Subcutaneous abdominal adipose tissue (tissue), 5 donors: Measurements from ENCODE around the gene UGT2B7.

ENCODE experiments used
- H3K27ac ChIP-seq: one replicate; pipeline ENCODE4 v1.7.0; 2013; ENCODE audit warnings: low read depth, mild to moderate bottlenecking, inconsistent platforms, low read length, moderate library complexity
- H3K27me3 ChIP-seq, 5 donors: one replicate each; pipeline ENCODE4 v1.7.0; 2013; ENCODE audit warnings: low read length in 5 of 5, inconsistent platforms in 1 of 5; ENCODE audit not compliant: control insufficient read depth in 5 of 5, insufficient read depth in 4 of 5
- H3K36me3 ChIP-seq, 5 donors: one replicate each; pipeline ENCODE4 v1.7.0; 2013; ENCODE audit warnings: low read length in 5 of 5; ENCODE audit not compliant: control insufficient read depth in 5 of 5, insufficient read depth in 5 of 5
- H3K4me1 ChIP-seq, 5 donors: one replicate each; pipeline ENCODE4 v1.7.0; 2013; ENCODE audit warnings: low read length in 5 of 5, mild to moderate bottlenecking in 3 of 5, moderate library complexity in 1 of 5; ENCODE audit not compliant: control insufficient read depth in 5 of 5, insufficient read depth in 5 of 5
- H3K4me3 ChIP-seq, 5 donors: one replicate each; pipeline ENCODE4 v1.7.0; 2013; ENCODE audit warnings: low read length in 5 of 5, low read depth in 1 of 5
- H3K9ac ChIP-seq, 5 donors: one replicate each; pipeline ENCODE4 v1.7.0; 2013; ENCODE audit warnings: low read length in 5 of 5, mild to moderate bottlenecking in 4 of 5, moderate library complexity in 3 of 5
- H3K9me3 ChIP-seq, 5 donors: one replicate each; pipeline ENCODE4 v1.7.0; 2013; ENCODE audit warnings: low read length in 5 of 5; ENCODE audit not compliant: control insufficient read depth in 5 of 5
- donor health status: healthy.
- donor health status: healthy.
- donor health status: healthy.
- donor health status: healthy.
- donor health status: healthy.

The UGT2B7 gene

DNA sequence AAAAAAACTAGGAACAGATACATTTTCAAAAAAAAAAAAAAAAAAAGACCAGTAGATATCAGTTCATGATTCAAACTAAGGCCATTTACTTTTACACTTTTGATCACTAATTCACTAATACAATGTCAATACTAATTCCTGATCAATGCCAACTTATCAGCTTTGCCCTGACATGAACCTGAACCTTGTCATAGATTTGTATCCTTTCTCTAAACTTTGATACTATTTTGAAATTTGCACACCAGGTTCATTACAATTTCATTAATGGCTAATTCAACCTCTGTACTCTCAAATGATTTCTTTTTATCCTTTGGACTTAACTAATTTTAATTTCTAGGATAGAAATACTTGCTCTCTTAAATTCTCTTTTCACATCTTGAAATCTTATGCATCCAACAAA is 37.7 kb downstream of the UGT2B7 start:
- Histone ChIP-seq H3K27me3 (no peaks in the 10 kb centered on the region), H3K4me1 (no peaks in the 10 kb centered on the region), H3K9me3 (peaks cover 0 to 2% (median 0%) of the 10 kb centered on the region in 5 donors), H3K36me3 (no peaks in the 10 kb centered on the region), H3K4me3 (no peak overlapping the region), H3K9ac (no peak overlapping the region), H3K27ac (no peak overlapping the region)

DNA sequence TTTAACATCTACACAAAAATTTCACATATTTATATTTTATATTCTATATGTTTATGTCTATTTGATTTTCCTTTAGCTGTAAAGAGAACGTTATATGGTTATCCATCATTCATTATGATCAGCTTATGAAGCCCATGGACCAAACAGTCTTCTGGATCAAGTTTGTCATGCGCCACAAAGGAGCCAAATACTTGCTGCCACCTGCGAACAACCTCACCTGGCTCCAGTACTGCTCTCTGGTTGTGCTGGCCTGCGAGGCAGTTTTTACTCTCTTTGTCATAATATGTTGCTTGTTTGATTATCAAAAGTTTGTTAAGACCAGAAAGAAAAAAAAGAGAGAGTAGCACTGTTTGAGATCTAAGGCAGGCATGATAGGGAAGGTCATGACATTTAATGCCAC is 38.2 kb downstream of the UGT2B7 start:
- Histone ChIP-seq H3K4me1 (no peaks in the 10 kb centered on the region), H3K9ac (no peak overlapping the region), H3K27ac (no peak overlapping the region), H3K36me3 (no peaks in the 10 kb centered on the region), H3K4me3 (no peak overlapping the region), H3K27me3 (no peaks in the 10 kb centered on the region), H3K9me3 (no peaks in the 10 kb centered on the region)

DNA sequence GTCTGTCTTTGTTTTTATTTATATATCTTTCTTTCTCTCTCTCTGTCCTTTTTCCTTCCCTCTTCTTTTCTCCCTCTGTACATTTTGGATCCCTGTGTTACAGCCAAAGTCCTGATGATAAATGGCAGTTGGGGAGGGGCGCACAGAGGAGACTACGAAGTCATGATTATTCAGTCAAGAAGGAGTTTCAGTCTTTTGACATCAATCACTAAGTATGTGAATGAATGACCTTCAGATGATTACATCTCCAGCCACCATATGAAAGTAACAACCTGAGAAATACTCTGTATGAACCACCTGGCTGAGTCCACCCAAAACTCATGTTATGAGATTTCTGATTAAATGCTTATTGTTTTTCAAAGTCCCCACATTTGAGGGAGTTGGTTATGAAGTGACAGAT is 45.0 kb downstream of the UGT2B7 start:
- Histone ChIP-seq H3K9ac (no peak overlapping the region), H3K27me3 (no peaks in the 10 kb centered on the region), H3K4me3 (no peak overlapping the region), H3K9me3 (no peaks in the 10 kb centered on the region), H3K27ac (no peak overlapping the region), H3K4me1 (no peaks in the 10 kb centered on the region), H3K36me3 (no peaks in the 10 kb centered on the region)

DNA sequence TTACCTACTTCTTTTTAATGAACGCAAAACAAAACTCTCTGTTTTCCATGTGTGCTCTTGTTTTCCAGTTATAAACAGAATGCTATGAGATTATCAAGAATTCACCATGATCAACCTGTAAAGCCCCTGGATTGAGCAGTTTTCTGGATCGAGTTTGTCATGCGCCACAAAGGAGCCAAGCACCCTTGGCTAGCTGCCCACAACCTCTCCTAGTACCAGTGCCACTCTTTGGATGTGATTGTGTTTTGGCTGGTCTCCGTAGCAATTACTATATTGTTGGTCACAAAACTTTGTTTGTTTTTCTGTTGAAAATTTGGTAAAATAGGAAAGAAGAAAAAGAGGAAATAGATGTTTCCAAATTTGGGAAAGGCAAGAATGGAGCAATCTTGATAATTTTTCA is 51.1 kb downstream of the UGT2B7 start:
- Histone ChIP-seq H3K27ac (no peak overlapping the region), H3K9me3 (no peaks in the 10 kb centered on the region), H3K36me3 (no peaks in the 10 kb centered on the region), H3K4me1 (no peaks in the 10 kb centered on the region), H3K27me3 (no peaks in the 10 kb centered on the region), H3K4me3 (no peak overlapping the region), H3K9ac (no peak overlapping the region)

DNA sequence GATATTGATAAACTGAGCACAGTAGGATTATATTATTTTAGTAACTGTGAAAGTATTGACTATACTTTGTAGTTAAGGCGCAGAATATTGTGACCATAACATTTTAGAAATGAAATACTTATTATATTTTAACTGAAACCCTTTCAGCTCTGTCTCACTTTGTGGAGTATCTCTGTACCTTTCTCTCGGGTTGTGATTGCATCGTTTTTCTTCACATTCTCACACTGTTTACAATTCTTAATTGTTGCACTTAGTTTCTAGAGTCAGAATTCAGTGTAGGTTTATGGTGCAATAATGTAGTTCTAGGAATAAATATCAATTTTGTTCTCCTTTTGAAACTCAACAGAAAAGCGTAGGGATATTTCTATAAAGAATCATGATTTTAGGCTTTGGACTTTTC is 57.7 kb downstream of the UGT2B7 start:
- no peaks in the 10 kb centered on the region for H3K36me3 ChIP-seq
- H3K4me3 ChIP-seq: no peak overlapping the region
- H3K27me3 ChIP-seq: no peaks in the 10 kb centered on the region
- no peaks in the 10 kb centered on the region for H3K9me3 ChIP-seq
- H3K4me1 ChIP-seq: no peaks in the 10 kb centered on the region
- no peak overlapping the region for H3K27ac ChIP-seq
- H3K9ac ChIP-seq: no peak overlapping the region

DNA sequence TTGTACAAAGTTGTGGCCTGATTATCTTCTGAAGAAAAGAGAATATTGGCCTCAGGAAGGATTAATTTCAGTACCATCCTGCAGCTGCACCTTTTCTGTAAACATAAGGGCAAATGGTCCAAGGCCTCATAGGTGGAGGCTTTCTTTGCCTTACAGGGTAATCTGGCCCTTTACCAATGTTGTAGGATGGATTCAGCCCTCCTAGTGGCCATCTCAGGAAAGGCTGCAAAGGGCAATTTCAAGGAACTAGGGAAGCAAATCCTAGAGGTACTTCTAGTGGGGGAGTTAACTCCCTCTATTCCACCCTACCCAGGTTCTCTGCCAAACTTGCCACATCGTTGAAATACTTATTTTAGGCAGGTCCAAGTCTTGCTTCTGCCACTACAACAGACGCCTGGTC is 60.6 kb downstream of the UGT2B7 start:
- H3K4me3 ChIP-seq: no peak overlapping the region
- no peaks in the 10 kb centered on the region for H3K9me3 ChIP-seq

More for the DNA sequence above, 60.6 kb downstream of the UGT2B7 start:
- no peak overlapping the region for H3K9ac ChIP-seq
- no peak overlapping the region for H3K27ac ChIP-seq
- no peaks in the 10 kb centered on the region for H3K27me3 ChIP-seq
- H3K36me3 ChIP-seq: no peaks in the 10 kb centered on the region
- H3K4me1 ChIP-seq: no peaks in the 10 kb centered on the region
